GM12878 (cell line): ENCODE data around the gene MARCHF2.

ENCODE experiments used
- ATF2 ChIP-seq: IDR thresholded peaks from 2 replicates; pipeline ENCODE4 v1.6.1; 2012; ENCODE audit warnings: low read length, inconsistent platforms
- CTCF ChIP-seq, 3 experiments: IDR thresholded peaks in 2 of 3; conservative IDR thresholded peaks in 1 of 3; 2 replicates each; pipeline ENCODE4 v1.5.1; 2011; ENCODE audit warnings: low read depth in 3 of 3, low read length in 3 of 3, mild to moderate bottlenecking in 3 of 3, control low read depth in 2 of 3, moderate library complexity in 2 of 3, inconsistent platforms in 1 of 3, mixed read lengths in 1 of 3; ENCODE audit not compliant: control insufficient read depth in 2 of 3, insufficient read depth in 1 of 3; ENCODE audit errors: extremely low read depth in 1 of 3
- E2F8 ChIP-seq: fragments of 450-650 bp; IDR thresholded peaks from 2 replicates; pipeline ENCODE4 v1.6.1; 2018; ENCODE audit warnings: mild to moderate bottlenecking, low read depth, moderate library complexity; ENCODE audit not compliant: partially characterized antibody
- GABPA ChIP-seq: IDR thresholded peaks from 2 replicates; pipeline ENCODE4 v1.6.1; 2014; ENCODE audit warnings: antibody characterized with exemption, low read depth, mild to moderate bottlenecking, inconsistent platforms
- IRF3 ChIP-seq: fragments of 450-650 bp; IDR thresholded peaks from 2 replicates; pipeline ENCODE4 v1.6.1; 2014; ENCODE audit warnings: mild to moderate bottlenecking
- MYC ChIP-seq: IDR thresholded peaks from 2 replicates; pipeline ENCODE4 v1.6.1; 2011; ENCODE audit warnings: mild to moderate bottlenecking, low read length, moderate library complexity, inconsistent platforms; ENCODE audit not compliant: insufficient read depth, insufficient replicate concordance, insufficient read length, severe bottlenecking
- POLR2AphosphoS5 ChIP-seq: IDR thresholded peaks from 2 replicates; pipeline ENCODE4 v1.6.1; 2011; ENCODE audit warnings: mild to moderate bottlenecking, low read length, inconsistent platforms
- REST ChIP-seq: IDR thresholded peaks from 2 replicates; pipeline ENCODE4 v1.6.1; 2012; ENCODE audit warnings: mild to moderate bottlenecking, low read depth, low read length
- SP1 ChIP-seq: IDR thresholded peaks from one replicate; pipeline ENCODE4 v1.6.1; 2011; ENCODE audit warnings: low read depth, low read length
- TCF12 ChIP-seq: IDR thresholded peaks from 2 replicates; pipeline ENCODE4 v1.6.1; 2011; ENCODE audit warnings: low read depth, mild to moderate bottlenecking, low read length

GRCh38 chr19:8388612-8388958 is 24.5 kb upstream of the MARCHF2 start:
- TF ChIP-seq CTCF (IDR thresholded peaks at IDR 0.05 in 2 of 3, conservative IDR thresholded peaks at IDR 0.05 in 1 of 3; ENCODE audit: control insufficient read depth in 2 of 3, extremely low read depth in 1 of 3, insufficient read depth in 1 of 3, low read depth in 3 of 3, low read length in 3 of 3) (no peak), GABPA (no peak), TCF12 (no peak), IRF3 (no peak), REST (no peak), POLR2AphosphoS5 (no peak), MYC (no peak), E2F8 (no peak), SP1 (no peak), ATF2 (no peak)
